C4-2B (cell line): ENCODE data around the gene ADCY9.

Experiments
- H3K27ac ChIP-seq: fragments of 450-650 bp; 2 replicates; pipeline ENCODE4 v1.5.1; 2017
- ZFX ChIP-seq: fragments of 450-650 bp; IDR thresholded peaks from 2 replicates; pipeline ENCODE4 v1.6.1; 2017
- TF ChIP-seq, protein P1 (sequence below): fragments of 450-650 bp; conservative IDR thresholded peaks from 2 replicates; pipeline ENCODE4 v1.5.1; 2017; ENCODE audit warnings: mild to moderate bottlenecking

ADCY9 gene

GRCh38 chr16:4002121-4002520 is 114.1 kb downstream of the ADCY9 start:
- H3K27ac ChIP-seq, result no peak overlapping the region
- TF ChIP-seq ZFX, result no peak
- TF ChIP-seq, protein P1, sequence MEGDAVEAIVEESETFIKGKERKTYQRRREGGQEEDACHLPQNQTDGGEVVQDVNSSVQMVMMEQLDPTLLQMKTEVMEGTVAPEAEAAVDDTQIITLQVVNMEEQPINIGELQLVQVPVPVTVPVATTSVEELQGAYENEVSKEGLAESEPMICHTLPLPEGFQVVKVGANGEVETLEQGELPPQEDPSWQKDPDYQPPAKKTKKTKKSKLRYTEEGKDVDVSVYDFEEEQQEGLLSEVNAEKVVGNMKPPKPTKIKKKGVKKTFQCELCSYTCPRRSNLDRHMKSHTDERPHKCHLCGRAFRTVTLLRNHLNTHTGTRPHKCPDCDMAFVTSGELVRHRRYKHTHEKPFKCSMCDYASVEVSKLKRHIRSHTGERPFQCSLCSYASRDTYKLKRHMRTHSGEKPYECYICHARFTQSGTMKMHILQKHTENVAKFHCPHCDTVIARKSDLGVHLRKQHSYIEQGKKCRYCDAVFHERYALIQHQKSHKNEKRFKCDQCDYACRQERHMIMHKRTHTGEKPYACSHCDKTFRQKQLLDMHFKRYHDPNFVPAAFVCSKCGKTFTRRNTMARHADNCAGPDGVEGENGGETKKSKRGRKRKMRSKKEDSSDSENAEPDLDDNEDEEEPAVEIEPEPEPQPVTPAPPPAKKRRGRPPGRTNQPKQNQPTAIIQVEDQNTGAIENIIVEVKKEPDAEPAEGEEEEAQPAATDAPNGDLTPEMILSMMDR, result no peak

DNA sequence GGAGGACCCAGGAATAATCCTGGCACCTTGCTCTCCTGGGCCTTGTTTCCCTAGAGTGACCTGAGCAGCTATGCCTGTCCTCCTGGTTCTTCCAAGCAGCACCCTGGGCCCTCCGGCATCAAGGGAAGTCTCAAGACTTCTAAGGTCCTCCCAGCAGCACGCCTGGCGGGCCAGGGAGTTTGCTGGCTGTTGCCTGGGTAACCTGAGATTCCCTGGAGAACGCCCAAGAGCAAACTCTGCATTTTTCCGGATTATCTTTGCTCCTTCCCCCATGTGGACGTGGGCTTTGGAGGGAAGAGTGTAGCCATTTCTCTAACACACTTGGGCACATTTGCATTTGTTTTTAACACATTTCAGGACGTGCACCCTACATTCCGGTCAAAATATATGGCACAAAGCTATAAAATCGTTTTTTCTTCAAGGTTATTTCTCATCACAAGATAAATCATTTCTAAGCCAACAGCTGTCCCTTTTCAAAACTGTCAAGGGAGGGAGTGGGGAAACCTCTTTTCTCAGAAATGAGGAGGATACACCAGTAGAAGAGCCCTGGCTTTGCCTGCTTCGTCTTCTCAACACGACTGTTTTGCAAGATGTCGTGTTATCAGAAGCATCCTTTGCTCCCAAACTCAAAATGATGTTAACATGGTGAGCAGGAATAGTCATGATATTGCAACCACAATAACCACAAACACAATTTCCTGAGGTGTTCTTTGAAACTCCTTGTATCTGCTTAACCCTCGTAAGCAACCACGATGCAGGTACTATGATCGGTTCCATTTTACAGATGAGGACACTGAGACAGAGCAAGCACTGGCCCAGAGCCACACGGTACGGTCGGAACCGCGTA is 116.5 kb downstream of the ADCY9 start:
- no peak overlapping the region for H3K27ac ChIP-seq
- no peak for TF ChIP-seq ZFX
- TF ChIP-seq, protein P1, result no peak

DNA sequence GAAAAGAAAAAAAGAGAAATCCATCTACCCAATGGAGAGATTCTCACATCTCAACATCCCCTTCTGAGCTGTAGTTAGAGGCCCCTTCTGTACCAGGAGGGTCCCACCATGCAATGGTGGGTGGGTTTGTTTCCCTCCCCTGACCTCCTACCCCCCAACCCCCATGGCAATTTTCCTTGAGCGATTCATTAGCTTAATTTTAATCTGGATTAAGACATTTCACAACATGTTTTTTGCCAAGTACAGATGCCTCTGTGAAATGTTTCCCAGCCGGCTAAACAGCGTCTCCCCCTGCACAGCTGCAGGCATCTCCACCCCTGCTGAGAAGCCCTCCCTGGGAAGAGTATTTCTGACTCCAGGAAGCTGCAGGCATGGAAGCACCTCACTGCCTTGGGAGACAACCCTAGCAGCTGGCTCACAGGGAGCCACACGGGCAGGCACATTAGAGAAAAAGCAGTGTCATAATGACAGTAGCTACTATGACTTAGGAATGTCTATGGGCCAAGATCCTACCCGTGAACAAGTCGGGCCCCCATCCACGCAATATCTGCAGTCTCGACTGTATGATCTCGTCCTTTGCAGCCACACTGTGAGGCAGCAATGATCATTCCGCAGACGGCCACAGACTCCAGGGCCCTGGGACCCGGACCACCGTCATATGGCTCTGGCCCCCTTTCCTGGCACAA is 117.3 kb downstream of the ADCY9 start:
- TF ChIP-seq ZFX, result no peak
- TF ChIP-seq, protein P1, result no peak
- H3K27ac ChIP-seq, result no peak overlapping the region

DNA sequence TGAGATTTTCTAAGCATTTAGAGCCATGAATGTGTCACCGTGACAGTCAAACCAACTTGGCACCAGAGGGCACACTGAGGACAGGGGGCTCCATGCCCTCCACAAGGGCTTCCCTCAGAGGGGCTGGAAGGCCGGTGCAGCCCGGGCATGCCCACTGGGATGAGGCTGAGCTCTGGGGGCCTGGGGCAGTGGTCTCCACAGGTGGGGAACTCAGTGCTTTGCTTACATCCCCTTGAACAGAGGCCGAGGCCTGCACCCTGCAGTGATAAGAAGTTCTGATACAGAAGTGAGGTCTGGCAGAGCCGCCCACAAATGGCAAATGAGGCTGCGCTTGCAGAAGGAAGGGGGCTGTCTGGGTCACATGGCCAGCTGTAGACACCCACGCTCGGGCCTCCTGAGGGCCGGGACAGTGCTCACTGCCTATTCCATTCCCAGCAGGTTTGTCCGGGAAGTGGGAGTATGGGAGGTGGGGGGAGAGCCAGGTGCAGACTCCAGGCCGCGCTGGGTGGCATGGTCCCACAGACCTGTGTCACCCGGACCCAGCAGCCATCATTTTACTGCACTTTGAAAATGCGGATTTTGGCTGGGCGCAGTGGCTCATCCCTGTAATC is 118.9 kb downstream of the ADCY9 start:
- TF ChIP-seq, protein P1, result no peak
- no peak for TF ChIP-seq ZFX
- no peak overlapping the region for H3K27ac ChIP-seq

- no peak for TF ChIP-seq ZFX
- TF ChIP-seq, protein P1, result no peak
- H3K27ac ChIP-seq, result no peak overlapping the region
Observed at GRCh38 chr16:3995001-3995400, 121.2 kb downstream of the ADCY9 start.

- TF ChIP-seq, protein P1, result no peak
- TF ChIP-seq ZFX, result no peak
- H3K27ac ChIP-seq, result no peak overlapping the region
Observed at GRCh38 chr16:3993052-3993785, 123.0 kb downstream of the ADCY9 start.
